ENCODE results near the gene KIRREL3. TPM values are rescaled to one million over a fixed set of nuclear protein-coding genes. Genes with fewer than 3 reads are reported as not detected.

KIRREL3 gene
- total RNA-seq, 1 donor from 2014 or later = 0.82 TPM

DNA sequence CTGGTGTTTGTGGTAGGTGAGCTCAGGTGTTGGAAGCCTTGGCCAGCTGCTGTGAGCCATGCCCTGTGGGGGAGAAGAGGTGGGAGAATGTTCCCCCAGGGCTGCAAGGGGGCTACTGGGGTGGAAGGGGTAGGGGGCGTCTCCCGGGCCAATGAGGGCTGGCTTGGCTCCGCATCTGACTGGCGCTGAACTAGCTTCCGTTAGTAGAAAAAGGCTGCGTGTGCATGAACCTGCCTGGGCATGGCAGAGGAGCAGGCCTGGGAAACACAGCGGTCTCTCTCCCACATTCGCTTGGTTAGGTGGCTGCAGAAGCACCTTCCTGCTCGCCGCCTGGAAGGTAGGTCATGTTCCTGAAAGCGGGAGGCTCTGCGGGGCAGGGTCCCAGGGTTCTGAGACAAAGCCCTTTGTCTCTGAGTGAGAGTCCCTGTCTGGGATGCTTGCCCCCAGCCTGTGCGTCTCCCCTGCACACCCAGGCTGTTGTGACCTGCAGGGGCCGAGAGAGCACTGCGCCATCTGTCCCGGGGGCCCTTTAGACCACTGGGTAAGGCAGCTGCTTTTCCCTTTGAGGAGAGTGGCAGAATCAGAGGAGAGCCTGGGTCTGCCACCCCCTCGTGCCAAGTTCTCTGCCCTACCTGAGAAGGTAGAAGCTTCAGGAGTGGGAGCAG lies 466.3 kb downstream of the KIRREL3 start:
- H3K27ac Mint-ChIP-seq (ENCODE audit: unreplicated experiment) = no peak overlapping the region
- no peak for DNase-seq (ENCODE audit: low read depth, low spot score)
- H3K36me3 Mint-ChIP-seq (ENCODE audit: low read depth) = no peaks in the 10 kb centered on the region
- H3K9me3 Mint-ChIP-seq = no peaks in the 10 kb centered on the region
- H3K27me3 Mint-ChIP-seq (ENCODE audit: low read depth) = peaks cover 6% of the 10 kb centered on the region
- H3K4me1 Mint-ChIP-seq = no peaks in the 10 kb centered on the region
- H3K4me3 Mint-ChIP-seq = no peak overlapping the region
- TF ChIP-seq, protein P1, sequence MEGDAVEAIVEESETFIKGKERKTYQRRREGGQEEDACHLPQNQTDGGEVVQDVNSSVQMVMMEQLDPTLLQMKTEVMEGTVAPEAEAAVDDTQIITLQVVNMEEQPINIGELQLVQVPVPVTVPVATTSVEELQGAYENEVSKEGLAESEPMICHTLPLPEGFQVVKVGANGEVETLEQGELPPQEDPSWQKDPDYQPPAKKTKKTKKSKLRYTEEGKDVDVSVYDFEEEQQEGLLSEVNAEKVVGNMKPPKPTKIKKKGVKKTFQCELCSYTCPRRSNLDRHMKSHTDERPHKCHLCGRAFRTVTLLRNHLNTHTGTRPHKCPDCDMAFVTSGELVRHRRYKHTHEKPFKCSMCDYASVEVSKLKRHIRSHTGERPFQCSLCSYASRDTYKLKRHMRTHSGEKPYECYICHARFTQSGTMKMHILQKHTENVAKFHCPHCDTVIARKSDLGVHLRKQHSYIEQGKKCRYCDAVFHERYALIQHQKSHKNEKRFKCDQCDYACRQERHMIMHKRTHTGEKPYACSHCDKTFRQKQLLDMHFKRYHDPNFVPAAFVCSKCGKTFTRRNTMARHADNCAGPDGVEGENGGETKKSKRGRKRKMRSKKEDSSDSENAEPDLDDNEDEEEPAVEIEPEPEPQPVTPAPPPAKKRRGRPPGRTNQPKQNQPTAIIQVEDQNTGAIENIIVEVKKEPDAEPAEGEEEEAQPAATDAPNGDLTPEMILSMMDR (conservative IDR thresholded peaks at IDR 0.05) = no peak

GRCh38 chr11:126533560-126533959 lies 467.0 kb downstream of the KIRREL3 start:
- TF ChIP-seq, protein P1 (conservative IDR thresholded peaks at IDR 0.05) = no peak
- Mint-ChIP-seq H3K36me3 (ENCODE audit: low read depth) (no peaks in the 10 kb centered on the region), H3K27ac (ENCODE audit: unreplicated experiment) (no peak overlapping the region), H3K27me3 (ENCODE audit: low read depth) (peaks cover 4% of the 10 kb centered on the region), H3K9me3 (no peaks in the 10 kb centered on the region), H3K4me3 (no peak overlapping the region), H3K4me1 (no peaks in the 10 kb centered on the region)
- DNase-seq (ENCODE audit: low read depth, low spot score) = no peak

GRCh38 chr11:126530416-126530815 lies 470.2 kb downstream of the KIRREL3 start:
- Mint-ChIP-seq H3K36me3 (ENCODE audit: low read depth) (no peaks in the 10 kb centered on the region), H3K4me3 (no peak overlapping the region), H3K4me1 (peaks cover 6% of the 10 kb centered on the region), H3K27ac (ENCODE audit: unreplicated experiment) (no peak overlapping the region), H3K27me3 (ENCODE audit: low read depth) (no peaks in the 10 kb centered on the region), H3K9me3 (no peaks in the 10 kb centered on the region)
- TF ChIP-seq, protein P1 (conservative IDR thresholded peaks at IDR 0.05) = no peak
- DNase-seq (ENCODE audit: low read depth, low spot score) = no peak

GRCh38 chr11:126529037-126529436 lies 471.5 kb downstream of the KIRREL3 start:
- Mint-ChIP-seq H3K4me3 (no peak overlapping the region), H3K4me1 (peaks cover 6% of the 10 kb centered on the region), H3K27me3 (ENCODE audit: low read depth) (no peaks in the 10 kb centered on the region), H3K9me3 (no peaks in the 10 kb centered on the region), H3K36me3 (ENCODE audit: low read depth) (no peaks in the 10 kb centered on the region), H3K27ac (ENCODE audit: unreplicated experiment) (no peak overlapping the region)
- TF ChIP-seq, protein P1 (conservative IDR thresholded peaks at IDR 0.05) = no peak
- no peak for DNase-seq (ENCODE audit: low read depth, low spot score)

- no peak for DNase-seq (ENCODE audit: low read depth, low spot score)
- TF ChIP-seq, protein P1 (conservative IDR thresholded peaks at IDR 0.05) = no peak
- Mint-ChIP-seq H3K27ac (ENCODE audit: unreplicated experiment) (no peak overlapping the region), H3K27me3 (ENCODE audit: low read depth) (no peaks in the 10 kb centered on the region), H3K4me3 (no peak overlapping the region), H3K36me3 (ENCODE audit: low read depth) (no peaks in the 10 kb centered on the region), H3K9me3 (no peaks in the 10 kb centered on the region), H3K4me1 (peaks cover 6% of the 10 kb centered on the region)
Observed at GRCh38 chr11:126528075-126528474, 472.5 kb downstream of the KIRREL3 start.

Data from neural crest cell (in vitro differentiated cells).